Right cardiac atrium (tissue), 5 donors: ENCODE results near the gene HPGD. TPM values are rescaled to one million over a fixed set of nuclear protein-coding genes. Genes with fewer than 3 reads are reported as not detected.

Experiments
- ATAC-seq, 2 donors: fragments of 200-7000 bp; cut with Tn5 transposase; one replicate each; pipeline versions ENCODE4 v1.8.0 to v1.9.1; 2020; ENCODE audit warnings: moderate library complexity in 2 of 2, mild to moderate bottlenecking in 1 of 2
- DNase-seq, 3 donors: peaks; one replicate each; pipeline ENCODE4 v3.0.0-alpha.2; 2020
- H3K27ac ChIP-seq: one replicate; pipeline ENCODE4 v1.5.1; 2013; ENCODE audit warnings: mild to moderate bottlenecking, low read length, control low read depth, moderate library complexity
- H3K27me3 ChIP-seq: one replicate; pipeline ENCODE4 v1.6.1; 2013; ENCODE audit not compliant: control insufficient read depth, insufficient read depth
- H3K4me1 ChIP-seq: one replicate; pipeline ENCODE4 v1.6.1; 2013; ENCODE audit warnings: low read length; ENCODE audit not compliant: control insufficient read depth, insufficient read depth
- H3K4me3 ChIP-seq: one replicate; pipeline ENCODE4 v1.5.1; 2013; ENCODE audit warnings: low read length, control low read depth
- H3K9me3 ChIP-seq: one replicate; pipeline ENCODE4 v1.6.1; 2013; ENCODE audit warnings: low read length; ENCODE audit not compliant: control insufficient read depth
- WGBS: extraction: QIAGEN DNeasy Blood & Tissue Kit; methylation state at CpG from one replicate; pipeline ENCODE4 v1.1.7; 2013; 5-methylcytosine and 5-hydroxymethylcytosine counted together
- intact Hi-C, 4 donors: fragments of 100-400 bp; cut with DNase I; formaldehyde crosslinking; loops; one replicate each; pipeline versions ENCODE4 v1.11.0 to v1.14.0; 2022 to 2023
- polyA plus RNA-seq: library from polyadenylated mRNA; stranded (reverse); fragments of 200-250 nt; gene quantifications from one replicate; pipeline ENCODE4 v1.2.3, GENCODE V29; 2013
- total RNA-seq, 4 donors: library from RNA; stranded (reverse); fragmentation: NEBNext Ultra II Directional; extraction: Animal tissue kit (Norgen Biotek cat#: 25700); gene quantifications; one replicate each; pipeline ENCODE4 v1.2.1, GENCODE V29; 2021
- donor health status: healthy with polysubstance abuse.
- donor health status: DM: no; HTN: yes; CAD: no.
- donor health status: DM: no; HTN: no; CAD: no.
- donor health status: DM: no; HTN: yes; CAD: no; lungs with severe emphysema.
- donor health status: DM: yes; HTN: yes; CAD: no.

The HPGD gene
- total and polyA plus RNA-seq, 5 donors = 0.18 to 1.6 (median 0.34) TPM

GRCh38 chr4:174524242-174524641, 2.0 kb upstream of the HPGD start:
- Histone ChIP-seq H3K4me3 (no peak overlapping the region), H3K4me1 (peaks cover 2% of the 10 kb centered on the region), H3K27me3 (no peaks in the 10 kb centered on the region), H3K9me3 (no peaks in the 10 kb centered on the region), H3K27ac (no peak overlapping the region)
- intact Hi-C loops = no loop called here
- no peak for ATAC-seq
- WGBS = 49% methylated on average over 4 of the region's 4 CpGs
- no peak for DNase-seq

- Histone ChIP-seq H3K4me3 (peak overlapping the region; percentile 80), H3K9me3 (no peaks in the 10 kb centered on the region), H3K27me3 (no peaks in the 10 kb centered on the region), H3K27ac (no peak overlapping the region), H3K4me1 (peaks cover 2% of the 10 kb centered on the region)
- intact Hi-C loops = no loop called here
- DNase-seq = peak in 1 of 3 donors; percentile 8
- WGBS = 21% methylated on average over 10 of the region's 10 CpGs
- ATAC-seq = peak in 1 of 2 donors; percentile 54
Measured at GRCh38 chr4:174523025-174523693, 871 bp upstream of the HPGD start.

GRCh38 chr4:174521800-174522182, 497 bp downstream of the HPGD start:
- H3K27ac ChIP-seq = no peak overlapping the region
- no peaks in the 10 kb centered on the region for H3K9me3 ChIP-seq
- peak in 1 of 3 donors; percentile 41 for DNase-seq
- WGBS = 5% methylated on average over 12 of the region's 12 CpGs
- H3K4me3 ChIP-seq = peak overlapping the region; percentile 80
- ATAC-seq = peak; percentile 21 to 24
- H3K4me1 ChIP-seq = peaks cover 2% of the 10 kb centered on the region
- intact Hi-C loops = no loop called here
- H3K27me3 ChIP-seq = no peaks in the 10 kb centered on the region

GRCh38 chr4:174520660-174521059, 1.6 kb downstream of the HPGD start:
- DNase-seq (no peak), ATAC-seq (no peak)
- Histone ChIP-seq H3K27ac (no peak overlapping the region), H3K9me3 (no peaks in the 10 kb centered on the region), H3K27me3 (no peaks in the 10 kb centered on the region), H3K4me1 (peaks cover 2% of the 10 kb centered on the region), H3K4me3 (no peak overlapping the region)
- WGBS = 69% methylated on average over 1 of the region's 1 CpG
- intact Hi-C loops = no loop called here

- Histone ChIP-seq H3K4me1 (no peaks in the 10 kb centered on the region), H3K4me3 (no peak overlapping the region), H3K27ac (no peak overlapping the region), H3K9me3 (no peaks in the 10 kb centered on the region), H3K27me3 (no peaks in the 10 kb centered on the region)
- no peak for ATAC-seq
- DNase-seq = no peak
- 88% methylated on average over 1 of the region's 1 CpG for WGBS
- intact Hi-C loops = no loop called here
Measured at GRCh38 chr4:174517502-174518445, 4.5 kb downstream of the HPGD start.

GRCh38 chr4:174516794-174517193, 5.5 kb downstream of the HPGD start:
- no peak overlapping the region for H3K4me3 ChIP-seq
- no peaks in the 10 kb centered on the region for H3K27me3 ChIP-seq
- intact Hi-C loops = no loop called here
- H3K9me3 ChIP-seq = no peaks in the 10 kb centered on the region
- DNase-seq = no peak
- no peaks in the 10 kb centered on the region for H3K4me1 ChIP-seq
- no peak for ATAC-seq
- no peak overlapping the region for H3K27ac ChIP-seq
- 81% methylated on average over 1 of the region's 1 CpG for WGBS

- intact Hi-C loops = no loop called here
Measured at GRCh38 chr4:174516345-174516744, 5.9 kb downstream of the HPGD start.

GRCh38 chr4:174512745-174513144, 9.5 kb downstream of the HPGD start:
- no peaks in the 10 kb centered on the region for H3K27me3 ChIP-seq
- ATAC-seq = no peak
- no peak overlapping the region for H3K27ac ChIP-seq
- H3K9me3 ChIP-seq = no peaks in the 10 kb centered on the region
- intact Hi-C loops = no loop called here
- DNase-seq = no peak
- no peak overlapping the region for H3K4me3 ChIP-seq
- no peaks in the 10 kb centered on the region for H3K4me1 ChIP-seq
- 77% methylated on average over 3 of the region's 3 CpGs for WGBS

More at GRCh38 chr4:174516345-174516744, 5.9 kb downstream of the HPGD start:
- H3K27me3 ChIP-seq = no peaks in the 10 kb centered on the region
- H3K4me3 ChIP-seq = no peak overlapping the region
- no peak for ATAC-seq
- H3K27ac ChIP-seq = no peak overlapping the region
- H3K4me1 ChIP-seq = no peaks in the 10 kb centered on the region
- no peaks in the 10 kb centered on the region for H3K9me3 ChIP-seq
- DNase-seq = no peak
- WGBS = 54% methylated on average over 1 of the region's 1 CpG

GRCh38 chr4:174505892-174506291, 16.4 kb downstream of the HPGD start:
- Histone ChIP-seq H3K27ac (no peak overlapping the region), H3K4me1 (no peaks in the 10 kb centered on the region), H3K4me3 (no peak overlapping the region), H3K9me3 (no peaks in the 10 kb centered on the region), H3K27me3 (no peaks in the 10 kb centered on the region)
- 86% methylated on average over 4 of the region's 4 CpGs for WGBS
- intact Hi-C loops = no loop called here
- no peak for DNase-seq
- ATAC-seq = no peak

GRCh38 chr4:174505007-174505406, 17.3 kb downstream of the HPGD start:
- H3K9me3 ChIP-seq = no peaks in the 10 kb centered on the region
- no peak overlapping the region for H3K4me3 ChIP-seq
- intact Hi-C loops = no loop called here
- no peaks in the 10 kb centered on the region for H3K27me3 ChIP-seq
- no peak for DNase-seq
- WGBS = 70% methylated on average over 3 of the region's 3 CpGs
- H3K4me1 ChIP-seq = no peaks in the 10 kb centered on the region
- no peak overlapping the region for H3K27ac ChIP-seq
- ATAC-seq = no peak

GRCh38 chr4:174503079-174503715, 19.1 kb downstream of the HPGD start:
- no peaks in the 10 kb centered on the region for H3K4me1 ChIP-seq
- H3K27ac ChIP-seq = no peak overlapping the region
- ATAC-seq (no peak), DNase-seq (no peak)
- 80% methylated on average over 3 of the region's 3 CpGs for WGBS
- no peaks in the 10 kb centered on the region for H3K27me3 ChIP-seq
- intact Hi-C loops = no loop called here
- H3K4me3 ChIP-seq = no peak overlapping the region
- no peaks in the 10 kb centered on the region for H3K9me3 ChIP-seq
